CD4-positive, alpha-beta T cell treated with Interleukin-17A for 4 hours (primary cell): ENCODE measurements around the gene DAB1.

ENCODE experiments used
- DNase-seq: peaks from one replicate; pipeline ENCODE4 v3.0.0-alpha.2; 2020; ENCODE audit warnings: mixed read lengths

DAB1 gene

GRCh38 chr1:57208741-57209302 lies 215.0 kb downstream of the DAB1 start:
- DNase-seq = no peak

- no peak for DNase-seq
Observed at GRCh38 chr1:57206038-57206437, 217.8 kb downstream of the DAB1 start.

- no peak for DNase-seq
Observed at GRCh38 chr1:57204942-57205787, 218.7 kb downstream of the DAB1 start.

- no peak for DNase-seq
Observed at GRCh38 chr1:57204091-57204490, 219.8 kb downstream of the DAB1 start.

DNA sequence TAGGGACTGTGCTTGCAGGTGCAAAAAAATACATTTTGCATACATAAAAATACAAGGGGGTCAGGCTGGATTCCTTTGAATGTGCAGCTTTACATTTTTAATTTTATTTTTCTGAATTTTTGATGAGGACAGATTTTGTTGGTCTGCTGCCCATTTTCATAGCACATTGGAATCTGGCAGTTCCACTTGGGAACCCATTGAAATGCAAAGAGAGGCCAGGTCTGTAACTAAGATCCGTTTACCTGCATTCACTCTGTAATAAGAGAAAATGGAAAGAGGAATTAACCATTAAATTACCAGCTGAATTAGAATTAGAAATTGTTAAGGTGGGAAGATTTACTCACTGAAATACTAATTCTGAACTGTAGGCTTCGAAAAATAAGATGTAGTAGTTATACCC lies 221.6 kb downstream of the DAB1 start:
- DNase-seq = no peak

DNA sequence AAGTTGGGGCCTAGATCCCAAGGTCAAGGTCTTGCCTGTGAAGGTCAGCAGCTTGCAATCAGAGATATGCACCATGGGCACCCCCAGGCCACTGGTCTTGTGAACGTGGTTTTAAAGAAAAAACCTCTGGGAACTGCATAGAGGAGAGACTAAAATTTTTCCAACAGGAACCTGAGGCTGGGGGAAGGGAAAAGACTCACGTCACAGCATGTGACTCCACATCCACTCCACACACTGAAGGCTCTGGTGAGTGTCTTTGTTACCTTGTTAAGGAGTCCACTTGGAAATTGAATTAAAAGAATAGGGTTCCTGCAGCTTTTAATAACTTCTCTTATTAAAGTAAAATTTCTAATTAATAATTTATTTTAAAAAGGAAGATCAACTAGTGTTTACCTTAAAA lies 224.9 kb downstream of the DAB1 start:
- no peak for DNase-seq

GRCh38 chr1:57195436-57195941 lies 228.4 kb downstream of the DAB1 start:
- DNase-seq = no peak

GRCh38 chr1:57192222-57192621 lies 231.6 kb downstream of the DAB1 start:
- DNase-seq = no peak

GRCh38 chr1:57190898-57191297 lies 233.0 kb downstream of the DAB1 start:
- DNase-seq = no peak

- DNase-seq = no peak
Observed at GRCh38 chr1:57188168-57188567, 235.7 kb downstream of the DAB1 start.

DNA sequence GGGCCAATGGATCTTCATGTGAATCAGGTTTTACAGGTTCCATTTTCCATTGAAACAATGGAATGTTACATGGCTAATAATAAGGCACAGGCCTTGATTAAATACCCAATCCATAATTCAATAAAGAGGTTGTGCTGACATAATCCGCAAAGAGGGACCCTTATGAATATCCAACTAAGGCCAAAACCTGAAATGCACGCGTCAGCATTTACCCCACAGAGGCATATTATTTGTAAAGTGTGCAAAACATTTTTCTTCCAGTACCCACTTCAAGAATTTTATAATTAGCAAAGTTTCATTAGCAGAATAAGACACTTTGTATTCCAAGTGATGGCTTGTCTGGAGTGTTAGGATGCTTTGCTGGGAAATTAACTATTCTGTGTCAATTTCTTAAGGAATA lies 237.4 kb downstream of the DAB1 start:
- DNase-seq = no peak

DNA sequence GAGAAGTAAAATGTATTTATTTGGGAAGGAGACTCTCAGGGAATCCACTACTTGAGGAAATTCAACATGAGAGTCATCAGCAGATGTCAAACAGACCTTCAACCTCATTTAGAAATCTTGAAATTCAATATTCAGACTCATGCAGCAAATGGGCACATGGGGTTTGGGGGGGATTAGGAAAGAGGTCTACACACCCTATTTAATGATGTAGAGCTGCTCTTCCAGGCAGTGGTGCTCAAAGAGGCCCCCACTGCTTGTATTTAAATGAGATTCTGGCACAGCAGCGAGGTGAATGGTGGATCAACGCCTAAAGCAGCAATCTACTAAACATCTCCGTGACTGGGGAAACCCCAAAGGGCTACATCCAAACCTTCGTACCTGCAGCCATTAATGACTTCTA lies 244.9 kb downstream of the DAB1 start:
- DNase-seq = no peak

DNA sequence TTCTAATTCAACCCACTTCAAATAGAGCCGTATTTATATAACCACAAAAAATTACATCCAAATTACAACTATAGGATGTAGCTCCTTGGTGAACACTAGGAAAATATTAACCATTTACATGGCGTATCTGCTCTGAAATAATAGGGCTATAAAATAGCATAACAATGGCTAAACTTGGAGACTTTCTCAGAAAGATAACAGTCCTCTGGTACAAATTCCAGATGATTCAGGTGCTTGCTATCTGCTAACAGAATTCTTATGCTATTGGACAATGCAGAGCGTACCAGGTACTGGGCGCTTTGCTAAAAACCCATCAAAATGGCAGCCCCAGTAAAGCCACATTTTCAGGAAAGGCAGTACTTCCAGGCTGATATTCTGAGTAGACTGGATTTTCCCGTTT lies 248.4 kb downstream of the DAB1 start:
- no peak for DNase-seq

DNA sequence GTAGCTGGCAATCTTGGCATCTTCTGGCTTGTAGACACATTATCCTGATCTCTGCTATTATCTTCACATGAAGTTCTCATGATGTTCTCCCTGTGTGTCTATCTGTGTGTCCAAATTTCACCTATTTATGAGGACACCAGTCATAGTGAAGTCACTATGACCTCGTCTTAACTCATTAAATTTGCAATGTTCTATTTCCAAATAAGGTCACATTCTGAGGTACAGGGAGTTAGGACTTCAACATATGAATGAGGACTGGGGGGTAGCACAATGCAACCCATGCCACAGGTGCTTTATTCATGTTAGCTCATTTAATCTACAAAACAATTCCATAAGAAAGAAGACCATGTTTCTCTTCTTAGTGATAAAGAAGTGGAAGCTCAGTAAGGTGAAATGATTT lies 251.8 kb downstream of the DAB1 start:
- DNase-seq = no peak

- no peak for DNase-seq
Observed at GRCh38 chr1:57167997-57168396, 255.9 kb downstream of the DAB1 start.

- no peak for DNase-seq
Observed at GRCh38 chr1:57165546-57165945, 258.3 kb downstream of the DAB1 start.

DNA sequence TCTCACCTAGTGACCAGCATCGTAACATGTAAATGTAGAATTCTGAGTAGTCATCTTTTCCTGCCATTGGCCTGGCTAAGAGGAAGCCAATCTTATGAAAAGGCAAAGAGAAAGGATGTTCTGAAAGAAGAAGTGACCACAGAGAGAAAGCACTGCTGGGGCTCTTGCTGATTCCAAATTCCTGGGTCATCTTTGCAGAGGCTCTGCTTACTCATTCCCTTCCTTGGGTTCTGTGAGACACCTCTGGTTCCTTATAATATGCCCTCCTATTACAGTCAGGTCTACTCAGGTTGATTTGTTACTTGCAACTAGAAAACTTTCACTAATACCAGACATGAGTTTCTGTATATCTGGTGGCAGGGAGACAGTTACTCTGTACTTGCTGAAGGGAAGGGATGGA lies 259.3 kb downstream of the DAB1 start:
- no peak for DNase-seq

DNA sequence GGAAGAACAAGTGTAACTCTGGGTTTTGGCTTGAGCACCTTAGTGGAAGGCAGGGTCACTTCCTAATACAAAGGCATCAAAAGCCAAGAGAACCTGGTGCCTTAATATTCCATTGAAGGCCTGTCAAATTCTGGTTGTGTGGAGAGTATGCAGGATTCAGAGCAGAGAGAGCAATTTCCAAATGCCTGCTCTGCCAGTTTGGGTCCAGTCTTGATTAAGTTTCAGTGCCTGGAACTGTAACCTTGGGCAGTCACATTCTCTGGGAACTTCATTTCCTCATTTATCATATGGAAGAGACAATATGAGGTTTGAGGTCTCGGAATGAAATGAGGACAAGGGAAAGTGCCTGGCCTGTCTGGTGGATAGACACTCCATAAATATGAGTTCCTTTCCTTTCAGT lies 260.1 kb downstream of the DAB1 start:
- no peak for DNase-seq

DNA sequence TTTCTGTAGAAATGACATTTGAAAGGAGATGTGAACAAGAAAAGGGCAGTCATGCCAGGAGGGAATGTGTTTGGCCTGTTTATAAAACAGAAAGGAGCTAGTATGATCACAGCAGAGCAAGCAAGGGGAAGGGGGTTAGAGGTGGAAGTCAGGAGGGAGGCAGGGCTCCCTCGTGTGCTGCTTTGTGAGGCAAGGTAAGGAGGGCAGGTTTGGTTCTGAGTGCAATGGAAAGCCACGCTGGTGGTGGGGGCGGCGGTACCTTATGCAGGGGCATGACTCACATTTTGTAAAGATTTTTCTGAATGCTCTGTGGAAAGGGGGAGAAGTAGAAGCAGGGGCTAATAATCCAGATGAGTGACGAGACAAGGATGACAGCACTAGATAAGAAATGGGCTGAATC lies 260.5 kb downstream of the DAB1 start:
- no peak for DNase-seq

DNA sequence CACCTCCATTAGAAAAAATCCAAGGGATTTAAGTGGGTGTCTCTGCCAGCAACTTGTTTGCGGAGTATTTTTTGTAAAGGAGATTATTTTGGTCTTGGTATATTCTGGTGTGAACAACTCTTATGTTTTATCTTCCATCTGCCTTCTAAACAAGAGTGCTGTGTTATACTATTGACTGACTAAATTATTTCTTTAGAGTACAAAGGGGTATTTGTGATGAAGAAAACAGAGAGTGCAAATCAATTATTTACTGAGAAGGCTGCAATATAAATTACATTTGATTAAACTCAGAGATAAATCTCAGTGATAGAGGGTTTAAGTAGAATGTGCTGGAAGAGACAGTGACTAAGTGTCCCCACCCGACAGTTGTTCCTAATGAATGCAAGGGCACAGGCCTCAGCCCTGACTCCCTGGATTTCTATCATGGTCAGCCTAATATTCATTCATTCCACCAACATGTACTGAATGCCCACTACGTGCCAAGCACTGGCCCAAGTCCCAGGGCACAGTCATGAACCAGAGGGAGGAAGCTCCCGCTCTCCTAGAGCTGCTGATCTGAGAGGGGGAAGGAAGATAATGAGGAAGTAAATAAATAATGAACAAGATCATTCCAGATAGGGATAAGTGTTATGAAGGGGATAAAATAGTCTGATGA lies 261.1 kb downstream of the DAB1 start:
- no peak for DNase-seq

- DNase-seq = no peak
Observed at GRCh38 chr1:57160594-57160993, 263.3 kb downstream of the DAB1 start.

DNA sequence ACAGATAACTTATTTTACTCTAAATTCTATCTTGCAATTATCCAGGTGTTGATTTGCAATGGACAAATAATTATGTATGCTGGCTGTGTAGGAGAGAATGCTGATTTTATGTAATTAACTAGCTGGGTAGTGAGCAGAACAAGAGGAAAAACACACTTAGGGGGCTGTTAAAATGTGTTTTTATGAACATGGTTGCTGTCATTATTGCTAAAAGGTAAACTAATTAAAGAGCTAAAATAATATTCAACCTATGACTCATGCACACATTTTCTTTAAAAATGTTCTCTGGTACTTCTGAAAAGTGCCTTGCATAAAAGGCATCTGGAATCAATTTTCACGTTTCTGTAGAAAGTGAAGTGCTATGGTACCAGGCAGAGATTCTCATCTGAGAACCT lies 265.3 kb downstream of the DAB1 start:
- DNase-seq = no peak

DNA sequence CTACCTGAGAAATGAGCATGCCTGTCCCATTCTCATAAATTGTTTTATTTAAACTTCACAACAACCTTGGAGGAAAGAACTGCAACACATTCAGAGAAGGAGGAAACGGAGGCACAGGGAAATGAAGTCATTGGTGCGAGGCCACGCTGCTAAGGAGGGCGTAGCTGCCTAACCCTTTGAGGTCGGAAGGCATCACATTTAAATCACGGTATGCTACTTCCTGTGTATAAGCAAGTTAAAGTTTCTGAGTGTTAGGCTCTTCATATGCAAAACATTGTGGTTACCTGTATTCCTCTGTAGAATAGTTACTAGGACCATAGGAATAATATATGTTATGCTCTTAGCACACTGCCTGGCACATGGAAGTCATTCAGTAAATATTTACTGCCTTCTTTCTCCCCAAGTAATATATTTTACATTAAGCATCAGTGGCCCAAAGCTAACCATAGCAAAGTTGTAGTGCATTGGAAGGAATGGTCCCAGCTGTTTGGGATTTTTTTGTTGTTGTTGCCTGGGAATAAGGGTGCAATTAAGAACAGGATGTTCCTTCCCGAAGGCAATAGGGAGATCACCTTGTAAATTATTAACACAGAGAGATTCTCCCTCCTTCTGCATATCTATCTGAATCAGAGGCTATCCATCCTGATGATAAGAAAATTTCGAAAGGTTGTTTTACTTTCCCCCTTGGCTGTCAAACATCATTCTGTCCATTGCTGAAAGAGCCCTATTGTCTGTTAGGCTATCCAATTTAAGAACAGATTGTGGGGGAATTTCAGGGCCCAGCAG lies 265.8 kb downstream of the DAB1 start:
- no peak for DNase-seq
